ENCODE results near the gene TBC1D14. TPM values are rescaled to one million over a fixed set of nuclear protein-coding genes. Genes with fewer than 3 reads are reported as not detected.
"Not testable (repeated sequence)": the region's sequence is repeated elsewhere in the genome, so short reads cannot be mapped to it uniquely, and the experiment has no call there.

Gene TBC1D14
- total and polyA plus RNA-seq, 5 donors = 20.1 to 44.8 (median 41.3) TPM

- peaks cover 3% of the 10 kb centered on the region for H3K4me1 ChIP-seq (ENCODE audit: control insufficient read depth, insufficient read depth, low read length)
- intact Hi-C loops (cut with DNase I) = loop anchor here in 1 of 4 donors (10.0 kb wide), 1 partner anchor 175 kb away; no protein-coding TSS in a partner anchor
- no peak overlapping the region for H3K27ac ChIP-seq (ENCODE audit: low read length)
- no peak for DNase-seq
- no peaks in the 10 kb centered on the region for H3K9me3 ChIP-seq (ENCODE audit: control insufficient read depth, low read length)
- ATAC-seq = peak in 1 of 2 donors; percentile 27
- no peak overlapping the region for H3K4me3 ChIP-seq (ENCODE audit: low read length)
- no peaks in the 10 kb centered on the region for H3K27me3 ChIP-seq (ENCODE audit: control insufficient read depth, insufficient read depth)
- WGBS = 96% methylated on average over 10 of the region's 10 CpGs
These were observed 9.3 kb upstream of the TBC1D14 start for GRCh38 chr4:6900181-6900812.

- peaks cover 3% of the 10 kb centered on the region for H3K4me1 ChIP-seq (ENCODE audit: control insufficient read depth, insufficient read depth, low read length)
- ATAC-seq (no peak), DNase-seq (no peak)
- no peak overlapping the region for H3K4me3 ChIP-seq (ENCODE audit: low read length)
- intact Hi-C loops (cut with DNase I) = loop anchor here in 1 of 4 donors (10.0 kb wide), 1 partner anchor 174 kb away; no protein-coding TSS in a partner anchor
- no peaks in the 10 kb centered on the region for H3K9me3 ChIP-seq (ENCODE audit: control insufficient read depth, low read length)
- H3K27ac ChIP-seq (ENCODE audit: low read length) = no peak overlapping the region
- WGBS = 87% methylated on average over 12 of the region's 12 CpGs
- no peaks in the 10 kb centered on the region for H3K27me3 ChIP-seq (ENCODE audit: control insufficient read depth, insufficient read depth)
These were observed 8.7 kb upstream of the TBC1D14 start for GRCh38 chr4:6900956-6901355.

GRCh38 chr4:6901669-6902317 lies 7.8 kb upstream of the TBC1D14 start:
- Histone ChIP-seq H3K4me3 (ENCODE audit: low read length) (no peak overlapping the region), H3K4me1 (ENCODE audit: control insufficient read depth, insufficient read depth, low read length) (peaks cover 3% of the 10 kb centered on the region), H3K27me3 (ENCODE audit: control insufficient read depth, insufficient read depth) (no peaks in the 10 kb centered on the region), H3K9me3 (ENCODE audit: control insufficient read depth, low read length) (no peaks in the 10 kb centered on the region), H3K27ac (ENCODE audit: low read length) (no peak overlapping the region)
- intact Hi-C loops (cut with DNase I) = loop anchor here in 1 of 4 donors (10.0 kb wide), 1 partner anchor 173 kb away; no protein-coding TSS in a partner anchor
- 47% methylated on average over 24 of the region's 24 CpGs for WGBS
- peak; percentile 43 to 62 for ATAC-seq
- peak in 1 of 3 donors; percentile 74 for DNase-seq

- WGBS = 68% methylated on average over 27 of the region's 27 CpGs
- Histone ChIP-seq H3K27me3 (ENCODE audit: control insufficient read depth, insufficient read depth) (no peaks in the 10 kb centered on the region), H3K4me1 (ENCODE audit: control insufficient read depth, insufficient read depth, low read length) (peaks cover 3% of the 10 kb centered on the region), H3K27ac (ENCODE audit: low read length) (no peak overlapping the region), H3K4me3 (ENCODE audit: low read length) (no peak overlapping the region), H3K9me3 (ENCODE audit: control insufficient read depth, low read length) (no peaks in the 10 kb centered on the region)
- intact Hi-C loops (cut with DNase I) = loop anchor here in 1 of 4 donors (10.0 kb wide), 1 partner anchor 172 kb away; no protein-coding TSS in a partner anchor
- no peak for DNase-seq
- peak; percentile 5 to 46 for ATAC-seq
These were observed 7.1 kb upstream of the TBC1D14 start for GRCh38 chr4:6902318-6903042.

GRCh38 chr4:6905516-6906445 lies 3.8 kb upstream of the TBC1D14 start:
- Histone ChIP-seq H3K27ac (ENCODE audit: low read length) (no peak overlapping the region), H3K4me3 (ENCODE audit: low read length) (no peak overlapping the region), H3K9me3 (ENCODE audit: control insufficient read depth, low read length) (no peaks in the 10 kb centered on the region), H3K4me1 (ENCODE audit: control insufficient read depth, insufficient read depth, low read length) (peaks cover 13% of the 10 kb centered on the region), H3K27me3 (ENCODE audit: control insufficient read depth, insufficient read depth) (no peaks in the 10 kb centered on the region)
- DNase-seq (no peak), ATAC-seq (no peak)
- 85% methylated on average over 13 of the region's 13 CpGs for WGBS
- intact Hi-C loops (cut with DNase I) = loop anchor here in 1 of 4 donors (5.0 to 10.0 kb wide), 2 partner anchors 82 to 169 kb away; no protein-coding TSS in a partner anchor

GRCh38 chr4:6906486-6906885 lies 3.1 kb upstream of the TBC1D14 start:
- H3K9me3 ChIP-seq (ENCODE audit: control insufficient read depth, low read length); ATAC-seq; H3K4me3 ChIP-seq (ENCODE audit: low read length); H3K27ac ChIP-seq (ENCODE audit: low read length); DNase-seq; H3K27me3 ChIP-seq (ENCODE audit: control insufficient read depth, insufficient read depth): not testable (repeated sequence)
- peaks cover 13% of the 10 kb centered on the region for H3K4me1 ChIP-seq (ENCODE audit: control insufficient read depth, insufficient read depth, low read length)
- WGBS = 87% methylated on average over 6 of the region's 6 CpGs
- intact Hi-C loops (cut with DNase I) = loop anchor here in 1 of 4 donors (5.0 to 10.0 kb wide), 2 partner anchors 81 to 168 kb away; no protein-coding TSS in a partner anchor

- no peaks in the 10 kb centered on the region for H3K9me3 ChIP-seq (ENCODE audit: control insufficient read depth, low read length)
- no peak for ATAC-seq
- H3K27ac ChIP-seq (ENCODE audit: low read length) = no peak overlapping the region
- no peaks in the 10 kb centered on the region for H3K27me3 ChIP-seq (ENCODE audit: control insufficient read depth, insufficient read depth)
- WGBS = 33% methylated on average over 22 of the region's 22 CpGs
- peaks cover 10% of the 10 kb centered on the region for H3K4me1 ChIP-seq (ENCODE audit: control insufficient read depth, insufficient read depth, low read length)
- intact Hi-C loops (cut with DNase I) = loop anchor here in 2 of 4 donors (2.0 to 10.0 kb wide), 3 partner anchors 79 to 167 kb away; no protein-coding TSS in a partner anchor
- DNase-seq = peak in 2 of 3 donors; percentile 66 to 72
- H3K4me3 ChIP-seq (ENCODE audit: low read length) = no peak overlapping the region
These were observed 1.9 kb upstream of the TBC1D14 start for GRCh38 chr4:6907658-6908191.

GRCh38 chr4:6908432-6909112 lies 1.1 kb upstream of the TBC1D14 start:
- WGBS = 19% methylated on average over 15 of the region's 15 CpGs
- ATAC-seq (peak in 1 of 2 donors; percentile 15), DNase-seq (no peak)

GRCh38 chr4:6909970-6910339 lies 329 bp downstream of the TBC1D14 start:
- ATAC-seq (no peak), DNase-seq (peak in 2 of 3 donors; percentile 73 to 75)
- Histone ChIP-seq H3K4me1 (ENCODE audit: control insufficient read depth, insufficient read depth, low read length) (peaks cover 10% of the 10 kb centered on the region), H3K27me3 (ENCODE audit: control insufficient read depth, insufficient read depth) (no peaks in the 10 kb centered on the region), H3K27ac (ENCODE audit: low read length) (peak overlapping the region; percentile 25), H3K9me3 (ENCODE audit: control insufficient read depth, low read length) (no peaks in the 10 kb centered on the region), H3K4me3 (ENCODE audit: low read length) (peak overlapping the region; percentile 73)
- WGBS = under 1% methylated on average over 58 of the region's 58 CpGs
- intact Hi-C loops (cut with DNase I) = loop anchor here in 2 of 4 donors (2.0 to 10.0 kb wide), 4 partner anchors 77 to 165 kb away; partner anchors contain the start of gene GRPEL1 (in 1 of the 2)

More at GRCh38 chr4:6908432-6909112, 1.1 kb upstream of the TBC1D14 start:
- H3K9me3 ChIP-seq (ENCODE audit: control insufficient read depth, low read length) = no peaks in the 10 kb centered on the region
- H3K4me1 ChIP-seq (ENCODE audit: control insufficient read depth, insufficient read depth, low read length) = peaks cover 10% of the 10 kb centered on the region
- peak overlapping the region; percentile 73 for H3K4me3 ChIP-seq (ENCODE audit: low read length)
- H3K27ac ChIP-seq (ENCODE audit: low read length) = peak overlapping the region; percentile 90
- no peaks in the 10 kb centered on the region for H3K27me3 ChIP-seq (ENCODE audit: control insufficient read depth, insufficient read depth)
- intact Hi-C loops (cut with DNase I) = loop anchor here in 2 of 4 donors (2.0 to 10.0 kb wide), 3 partner anchors 78 to 166 kb away; no protein-coding TSS in a partner anchor

All from right cardiac atrium (tissue), 5 donors.